Measurements from ENCODE around the gene GRIN3B.

GRIN3B gene

DNA sequence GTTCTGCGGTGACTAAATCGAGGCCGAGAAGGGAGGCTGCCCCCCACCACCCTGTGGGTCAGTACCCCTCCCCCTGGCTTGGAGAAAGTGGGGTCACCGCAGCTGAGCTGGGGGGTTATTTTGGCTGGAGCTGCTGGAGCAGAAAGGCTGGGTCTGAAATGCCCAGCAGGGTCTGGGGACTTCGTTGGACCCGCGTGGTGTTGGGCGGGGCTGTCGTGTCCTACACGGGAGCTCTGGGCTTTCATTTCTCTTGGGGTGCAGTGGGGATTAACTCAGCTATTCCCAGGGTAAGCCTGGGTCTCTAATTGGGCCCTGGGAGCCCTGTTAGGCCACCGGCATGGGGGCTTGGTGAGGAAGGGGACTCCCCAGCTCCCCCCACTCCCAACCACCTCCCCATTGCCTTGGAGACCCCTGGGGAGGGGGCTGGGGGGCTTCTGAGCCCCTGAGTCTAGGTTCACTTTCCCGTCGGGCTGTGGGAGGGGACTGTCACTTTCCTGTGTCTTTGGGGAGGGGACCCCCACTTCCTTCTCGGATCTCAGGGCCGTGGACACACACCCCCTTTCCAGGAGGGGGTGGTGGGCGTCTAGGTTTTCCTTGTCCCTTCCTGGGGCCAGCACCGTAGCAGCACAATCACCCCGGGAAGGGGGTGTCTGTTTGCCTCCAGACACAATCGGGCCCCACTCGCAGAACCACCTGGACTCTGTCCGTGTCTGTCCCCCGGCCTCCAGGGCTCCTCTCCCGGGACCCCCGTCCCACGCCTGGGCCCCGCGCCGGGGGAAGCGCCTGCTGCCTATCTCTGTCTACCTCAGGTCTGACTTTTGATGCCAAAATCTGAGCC, 26.3 kb upstream of the GRIN3B start:
- TF ChIP-seq Cebpa-rat (IDR thresholded peaks at IDR 0.05) = no peak
- H3K9ac ChIP-seq = no peak overlapping the region
- no peak overlapping the region for H3K4me3 ChIP-seq
- H3K9me3 ChIP-seq (replicated peaks in 1 of 11) = peaks cover 12 to 27% (median 23%) of the 10 kb centered on the region in 11 experiments
- no peaks in the 10 kb centered on the region for H3K4me1 ChIP-seq
- H3K27me3 ChIP-seq = no peaks in the 10 kb centered on the region
- no peak overlapping the region for H3K4me2 ChIP-seq
- peaks cover 0 to 39% (median 0%) of the 10 kb centered on the region in 11 experiments; a peak in 5 of 22 replicates for H4K20me1 ChIP-seq
- peaks cover 35 to 69% (median 51%) of the 10 kb centered on the region in 11 experiments for H3K36me3 ChIP-seq
- no peak overlapping the region for H3K27ac ChIP-seq

DNA sequence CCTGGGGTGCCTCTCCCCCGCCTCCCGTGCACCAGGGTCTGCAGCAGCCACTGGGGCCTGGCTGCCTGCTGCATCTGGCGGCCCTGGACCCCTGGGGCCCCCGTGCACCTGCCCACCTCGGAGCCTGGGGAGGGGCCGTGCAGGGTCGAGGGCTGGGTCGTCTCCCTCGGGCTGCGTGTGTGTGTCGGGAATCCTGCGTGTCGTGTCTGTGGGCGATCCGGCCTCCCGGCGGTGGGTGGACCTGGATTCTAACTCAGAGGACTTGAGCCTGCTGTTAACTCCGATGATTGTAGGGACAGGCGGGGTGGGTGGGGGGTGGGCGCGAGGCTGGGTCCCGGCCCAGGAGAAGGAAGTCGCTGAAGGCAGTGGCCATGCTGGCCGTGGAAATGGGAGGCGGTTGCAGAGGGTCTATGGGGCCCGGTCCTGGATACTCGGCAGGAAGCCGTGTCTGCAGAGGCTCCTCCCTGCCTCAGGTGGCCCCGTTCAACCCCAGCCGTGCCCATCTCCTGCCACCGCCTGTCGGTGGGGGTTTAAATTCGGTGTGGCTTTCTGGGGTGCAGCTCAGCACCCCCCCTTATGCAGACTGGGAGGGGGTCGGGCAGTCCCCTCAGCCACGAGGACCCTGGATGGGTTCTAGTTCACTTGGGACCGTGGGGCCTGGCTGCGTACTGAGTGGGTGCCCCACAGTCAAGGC, 25.5 kb upstream of the GRIN3B start:
- no peaks in the 10 kb centered on the region for H3K27me3 ChIP-seq
- no peak overlapping the region for H3K9ac ChIP-seq
- H3K36me3 ChIP-seq = peaks cover 28 to 61% (median 43%) of the 10 kb centered on the region in 11 experiments
- no peak overlapping the region for H3K4me2 ChIP-seq
- H3K27ac ChIP-seq = no peak overlapping the region
- H3K4me3 ChIP-seq = no peak overlapping the region
- no peaks in the 10 kb centered on the region for H3K4me1 ChIP-seq
- TF ChIP-seq Cebpa-rat (IDR thresholded peaks at IDR 0.05) = no peak
- peaks cover 0 to 39% (median 0%) of the 10 kb centered on the region in 11 experiments; a peak in 5 of 22 replicates for H4K20me1 ChIP-seq
- H3K9me3 ChIP-seq (replicated peaks in 1 of 11) = peaks cover 12 to 21% (median 16%) of the 10 kb centered on the region in 11 experiments

DNA sequence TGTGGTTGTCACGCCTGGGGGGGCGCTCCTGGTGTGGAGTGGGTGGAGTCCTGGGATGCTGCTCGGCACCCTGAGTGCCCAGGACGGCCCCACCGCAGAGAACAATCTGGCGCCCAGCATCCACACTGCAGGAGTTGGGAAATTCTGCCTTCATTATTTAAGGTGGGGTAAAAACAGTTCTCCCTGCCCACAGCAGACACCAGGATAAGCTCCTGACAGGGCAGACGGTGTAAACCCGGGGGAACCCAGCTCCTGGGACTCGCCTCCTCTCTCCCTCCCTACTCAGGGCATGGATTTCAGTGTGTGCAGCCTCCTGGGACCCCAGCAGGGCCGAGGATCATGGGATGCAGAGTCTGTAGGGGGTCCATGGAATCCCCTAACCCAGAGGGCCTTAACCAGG, 23.7 kb upstream of the GRIN3B start:
- H3K27ac ChIP-seq = no peak overlapping the region
- peaks cover 0 to 38% (median 0%) of the 10 kb centered on the region in 11 experiments; a peak in 5 of 22 replicates for H4K20me1 ChIP-seq
- H3K27me3 ChIP-seq = no peaks in the 10 kb centered on the region
- H3K4me2 ChIP-seq = no peak overlapping the region
- H3K9me3 ChIP-seq (replicated peaks in 1 of 11) = peaks cover 0 to 4% (median 0%) of the 10 kb centered on the region in 11 experiments; a peak in 2 of 22 replicates
- H3K4me3 ChIP-seq = no peak overlapping the region
- H3K36me3 ChIP-seq = peaks cover 10 to 43% (median 25%) of the 10 kb centered on the region in 11 experiments
- H3K4me1 ChIP-seq = peaks cover 0 to 7% (median 5%) of the 10 kb centered on the region in 10 experiments; a peak in 6 of 20 replicates
- no peak for TF ChIP-seq Cebpa-rat (IDR thresholded peaks at IDR 0.05)
- H3K9ac ChIP-seq = no peak overlapping the region

DNA sequence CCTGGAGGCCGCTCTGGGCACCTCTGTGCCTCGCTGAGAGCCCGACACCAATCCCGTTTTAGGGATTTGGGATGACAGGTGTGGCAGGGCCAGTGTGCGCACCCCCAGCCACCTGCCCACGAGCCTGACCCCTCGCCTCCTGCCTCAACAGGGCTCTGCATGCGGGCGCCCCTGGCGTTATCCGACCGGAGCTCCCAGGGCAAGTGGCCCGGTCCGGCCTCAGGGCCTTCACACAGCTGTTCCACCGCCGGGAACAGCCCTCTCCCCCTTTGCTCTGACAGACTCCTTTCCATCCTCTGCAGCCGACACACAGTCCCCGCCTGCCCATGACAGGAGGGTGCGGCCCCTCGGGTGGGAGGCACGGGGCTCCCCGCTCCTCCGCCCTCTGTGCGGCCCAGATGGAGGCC, 23.2 kb upstream of the GRIN3B start:
- no peak overlapping the region for H3K4me2 ChIP-seq
- no peak overlapping the region for H3K4me3 ChIP-seq
- peaks cover 0 to 38% (median 0%) of the 10 kb centered on the region in 11 experiments; a peak in 5 of 22 replicates for H4K20me1 ChIP-seq
- H3K27me3 ChIP-seq = no peaks in the 10 kb centered on the region
- peaks cover 0 to 8% (median 6%) of the 10 kb centered on the region in 10 experiments; a peak in 6 of 20 replicates for H3K4me1 ChIP-seq
- no peak for TF ChIP-seq Cebpa-rat (IDR thresholded peaks at IDR 0.05)
- H3K9ac ChIP-seq = no peak overlapping the region; a peak in 2 of 22 replicates
- peaks cover 4 to 37% (median 20%) of the 10 kb centered on the region in 11 experiments; a peak in 20 of 22 replicates for H3K36me3 ChIP-seq
- H3K27ac ChIP-seq = no peak overlapping the region
- no peaks in the 10 kb centered on the region for H3K9me3 ChIP-seq (replicated peaks in 1 of 11)

DNA sequence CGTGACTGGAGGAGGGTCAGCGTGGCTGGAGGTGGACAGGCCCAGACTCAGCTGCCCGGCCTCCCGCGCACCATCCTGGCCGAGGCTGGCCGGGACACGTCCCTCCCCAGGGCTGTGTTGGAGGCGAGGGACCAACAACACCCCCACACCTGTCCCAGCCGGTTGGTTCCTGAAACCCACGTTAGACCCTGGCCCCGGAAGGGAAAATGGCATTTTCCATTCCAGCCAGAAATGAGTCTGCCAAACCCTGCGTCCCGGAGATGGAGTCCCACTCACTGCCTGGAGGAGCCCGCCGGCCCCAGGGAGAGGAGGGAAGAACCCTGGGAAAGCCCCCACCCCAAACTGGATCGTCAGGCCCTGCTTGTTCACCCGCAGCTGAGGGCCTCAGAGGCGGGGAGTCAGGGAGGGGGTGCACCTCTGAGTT, 20.9 kb upstream of the GRIN3B start:
- Histone ChIP-seq H3K4me3 (no peak overlapping the region), H3K4me1 (peaks cover 14 to 24% (median 19%) of the 10 kb centered on the region in 10 experiments; a peak in 19 of 20 replicates), H3K4me2 (no peak overlapping the region), H3K9ac (no peak overlapping the region), H3K9me3 (replicated peaks in 1 of 11) (no peaks in the 10 kb centered on the region), H3K36me3 (peaks cover 0 to 15% (median 0%) of the 10 kb centered on the region in 11 experiments; a peak in 7 of 22 replicates), H4K20me1 (peaks cover 0 to 22% (median 0%) of the 10 kb centered on the region in 11 experiments; a peak in 4 of 22 replicates), H3K27me3 (no peaks in the 10 kb centered on the region), H3K27ac (no peak overlapping the region)
- TF ChIP-seq Cebpa-rat (IDR thresholded peaks at IDR 0.05) = no peak

DNA sequence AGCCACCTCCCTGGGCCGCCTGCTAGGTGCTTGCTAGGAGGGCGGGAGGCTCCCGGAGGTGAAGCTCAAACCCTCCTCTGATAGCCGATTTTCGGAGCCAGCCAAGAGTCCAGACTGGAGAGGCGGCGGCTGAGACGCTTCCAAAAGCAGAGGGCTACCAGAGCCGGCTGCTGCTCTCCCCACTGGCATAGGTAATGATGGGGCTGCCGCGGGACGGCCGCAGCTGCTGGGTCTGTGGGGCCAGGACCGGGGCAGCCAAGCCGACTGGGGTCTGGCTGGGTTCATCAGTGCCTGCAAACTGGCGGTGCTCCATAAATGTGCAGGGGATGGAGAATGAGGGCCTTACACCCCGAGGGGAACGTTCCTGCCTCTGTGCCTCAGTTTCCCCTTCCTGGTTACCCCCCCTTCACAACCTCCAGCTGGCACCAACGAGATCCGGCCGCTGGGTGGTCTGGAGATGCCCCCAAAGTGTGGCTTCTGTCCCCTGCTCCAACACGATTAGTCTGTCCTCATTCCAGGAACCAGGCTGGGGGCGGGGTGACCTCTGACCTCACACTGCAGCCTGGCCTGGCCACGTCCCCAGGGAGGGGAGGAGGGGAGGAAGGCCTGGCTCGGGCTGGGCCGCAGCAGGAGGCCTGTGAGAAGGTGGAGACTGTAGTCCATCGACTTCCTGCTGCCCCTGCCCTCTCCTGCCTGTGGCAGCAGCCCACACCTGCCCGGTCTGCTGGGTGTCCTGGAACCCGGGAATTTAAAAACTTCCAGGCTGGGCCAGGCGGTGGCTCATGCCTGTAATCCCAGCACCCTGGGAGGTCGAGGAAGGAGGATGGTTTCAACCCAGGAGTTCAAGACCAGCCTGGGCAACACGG, 19.9 kb upstream of the GRIN3B start:
- H3K4me3 ChIP-seq = no peak overlapping the region
- H3K4me2 ChIP-seq = peak overlapping the region in 5 of 11 experiments; percentile 5 to 56 (median 19); a peak in 6 of 22 replicates
- TF ChIP-seq Cebpa-rat (IDR thresholded peaks at IDR 0.05) = no peak
- peaks cover 0 to 19% (median 7%) of the 10 kb centered on the region in 11 experiments; a peak in 14 of 22 replicates for H4K20me1 ChIP-seq
- H3K36me3 ChIP-seq = peaks cover 0 to 7% (median 0%) of the 10 kb centered on the region in 11 experiments; a peak in 3 of 22 replicates
- H3K9ac ChIP-seq = no peak overlapping the region
- no peaks in the 10 kb centered on the region for H3K27me3 ChIP-seq
- no peaks in the 10 kb centered on the region for H3K9me3 ChIP-seq (replicated peaks in 1 of 11)
- no peak overlapping the region for H3K27ac ChIP-seq
- peaks cover 21 to 32% (median 27%) of the 10 kb centered on the region in 10 experiments for H3K4me1 ChIP-seq

DNA sequence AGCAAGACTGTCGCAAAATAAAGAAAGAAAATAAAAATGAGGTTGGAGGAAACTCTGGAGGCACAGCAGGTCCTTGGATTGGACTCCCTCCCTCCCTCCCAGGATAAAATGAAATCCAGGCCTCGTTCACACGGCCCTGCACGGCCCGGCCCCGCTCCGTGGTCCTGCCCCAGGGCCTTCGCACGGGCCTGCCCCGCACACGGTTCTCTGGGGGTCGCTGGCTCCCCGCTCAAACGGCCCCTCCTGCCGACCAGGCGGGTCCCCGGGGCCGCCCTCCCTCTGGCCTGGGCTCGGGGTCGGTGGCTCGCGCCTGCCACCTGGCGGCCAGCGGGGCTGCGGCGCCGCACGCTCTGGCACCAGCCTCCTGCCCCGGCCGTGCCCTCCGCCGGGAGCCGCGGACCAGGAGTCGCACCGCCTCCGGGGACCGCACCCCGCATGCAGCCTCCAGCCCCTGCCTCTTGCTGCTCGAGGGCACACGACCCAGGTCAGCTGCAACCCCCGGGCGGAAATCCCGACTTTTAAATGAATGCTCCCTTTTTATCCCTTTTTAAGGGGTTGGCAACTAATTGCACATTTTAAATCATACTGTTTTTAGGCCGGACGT, 17.6 kb upstream of the GRIN3B start:
- Histone ChIP-seq H3K4me2 (peak overlapping the region; percentile 72 to 96 (median 88)), H3K27ac (peak overlapping the region in 1 of 11 experiments; percentile 91; a peak in 2 of 22 replicates), H3K4me3 (peak overlapping the region in 5 of 10 experiments; percentile 2 to 49 (median 33); a peak in 8 of 20 replicates), H4K20me1 (peaks cover 0 to 29% (median 15%) of the 10 kb centered on the region in 11 experiments; a peak in 15 of 22 replicates), H3K36me3 (peaks cover 12 to 23% (median 22%) of the 10 kb centered on the region in 11 experiments), H3K9me3 (replicated peaks in 1 of 11) (no peaks in the 10 kb centered on the region), H3K27me3 (no peaks in the 10 kb centered on the region), H3K4me1 (peaks cover 24 to 40% (median 32%) of the 10 kb centered on the region in 10 experiments), H3K9ac (peak overlapping the region; percentile 38 to 94 (median 60); a peak in 14 of 22 replicates)
- no peak for TF ChIP-seq Cebpa-rat (IDR thresholded peaks at IDR 0.05)

All from BLaER1 treated with 17β-estradiol and CSF1 and Interleukin-3, amounts not matched to agents 10 nM and 100 nM (cell line).